ENCODE results near the gene PEX12. TPM values are rescaled to one million over a fixed set of nuclear protein-coding genes. Genes with fewer than 3 reads are reported as not detected.

Gene PEX12
- total RNA-seq, 2 donors from 2014 or later: 1.1 to 2.8 TPM

GRCh38 chr17:35607239-35607847 is 29.0 kb upstream of the PEX12 start:
- no peak overlapping the region for H3K4me3 ChIP-seq
- H3K27ac ChIP-seq: no peak overlapping the region
- H3K36me3 ChIP-seq: peaks cover 28% of the 10 kb centered on the region
- no peak for TF ChIP-seq CTCF (IDR thresholded peaks at IDR 0.05)
- no peaks in the 10 kb centered on the region for H3K4me1 ChIP-seq (ENCODE audit: control insufficient read depth in 1 of 2, low read depth in 2 of 2)
- DNase-seq (ENCODE audit: low spot score) (no peak), ATAC-seq (ENCODE audit: insufficient number of reproducible peaks, low FRiP score, low read depth) (no peak)
- no peaks in the 10 kb centered on the region for H3K9me3 ChIP-seq
- no peaks in the 10 kb centered on the region for H3K27me3 ChIP-seq (replicated peaks; ENCODE audit: insufficient read depth)

- no peak overlapping the region for H3K4me3 ChIP-seq
- H3K4me1 ChIP-seq (ENCODE audit: control insufficient read depth in 1 of 2, low read depth in 2 of 2): no peaks in the 10 kb centered on the region
- TF ChIP-seq CTCF (IDR thresholded peaks at IDR 0.05): no peak
- DNase-seq (ENCODE audit: low spot score) (no peak), ATAC-seq (ENCODE audit: insufficient number of reproducible peaks, low FRiP score, low read depth) (no peak)
- no peak overlapping the region for H3K27ac ChIP-seq
- H3K27me3 ChIP-seq (replicated peaks; ENCODE audit: insufficient read depth): no peaks in the 10 kb centered on the region
- no peaks in the 10 kb centered on the region for H3K9me3 ChIP-seq
- peaks cover 34% of the 10 kb centered on the region for H3K36me3 ChIP-seq
These were observed 27.3 kb upstream of the PEX12 start for GRCh38 chr17:35605678-35606077.

GRCh38 chr17:35603674-35604073 is 25.3 kb upstream of the PEX12 start:
- H3K36me3 ChIP-seq: peaks cover 37% of the 10 kb centered on the region
- no peak for TF ChIP-seq CTCF (IDR thresholded peaks at IDR 0.05)
- ATAC-seq (ENCODE audit: insufficient number of reproducible peaks, low FRiP score, low read depth): no peak

GRCh38 chr17:35597604-35598003 is 19.2 kb upstream of the PEX12 start:
- no peak overlapping the region for H3K27ac ChIP-seq
- DNase-seq (ENCODE audit: low spot score) (no peak), ATAC-seq (ENCODE audit: insufficient number of reproducible peaks, low FRiP score, low read depth) (no peak)
- H3K4me3 ChIP-seq: no peak overlapping the region
- H3K36me3 ChIP-seq: peaks cover 47% of the 10 kb centered on the region
- peaks cover under 1 to 5% of the 10 kb centered on the region in 2 donors for H3K4me1 ChIP-seq (ENCODE audit: control insufficient read depth in 1 of 2, low read depth in 2 of 2)
- H3K27me3 ChIP-seq (replicated peaks; ENCODE audit: insufficient read depth): no peaks in the 10 kb centered on the region
- no peak for TF ChIP-seq CTCF (IDR thresholded peaks at IDR 0.05)
- H3K9me3 ChIP-seq: no peaks in the 10 kb centered on the region

More at GRCh38 chr17:35603674-35604073, 25.3 kb upstream of the PEX12 start:
- Histone ChIP-seq H3K4me3 (no peak overlapping the region), H3K27me3 (replicated peaks; ENCODE audit: insufficient read depth) (no peaks in the 10 kb centered on the region), H3K27ac (no peak overlapping the region), H3K4me1 (ENCODE audit: control insufficient read depth in 1 of 2, low read depth in 2 of 2) (no peaks in the 10 kb centered on the region), H3K9me3 (no peaks in the 10 kb centered on the region)
- DNase-seq (ENCODE audit: low spot score): no peak

GRCh38 chr17:35596530-35597233 is 18.3 kb upstream of the PEX12 start:
- H3K4me3 ChIP-seq: no peak overlapping the region
- ATAC-seq (ENCODE audit: insufficient number of reproducible peaks, low FRiP score, low read depth): no peak
- no peak for TF ChIP-seq CTCF (IDR thresholded peaks at IDR 0.05)
- peaks cover 3 to 5% of the 10 kb centered on the region in 2 donors for H3K4me1 ChIP-seq (ENCODE audit: control insufficient read depth in 1 of 2, low read depth in 2 of 2)
- no peak overlapping the region for H3K27ac ChIP-seq
- no peaks in the 10 kb centered on the region for H3K9me3 ChIP-seq
- H3K36me3 ChIP-seq: peaks cover 47% of the 10 kb centered on the region
- H3K27me3 ChIP-seq (replicated peaks; ENCODE audit: insufficient read depth): no peaks in the 10 kb centered on the region
- DNase-seq (ENCODE audit: low spot score): no peak
